Left ventricle myocardium inferior (tissue), 1 donor: ENCODE measurements around the gene OIP5. TPM values are rescaled to one million over a fixed set of nuclear protein-coding genes. Genes with fewer than 3 reads are reported as not detected.
A peak's percentile ranks its signal among the peaks of the same experiment; 100 is the strongest.

Experiments
- DNase-seq: peaks from one replicate; pipeline ENCODE4 v3.0.0-alpha.2; 2020
- H3K27ac ChIP-seq: fragments of 200-600 bp; replicated peaks from 2 replicates; pipeline ENCODE4 v1.8.0; 2021
- H3K27me3 ChIP-seq: fragments of 200-600 bp; 2 replicates; pipeline ENCODE4 v1.8.0; 2021; ENCODE audit warnings: low read depth
- H3K36me3 ChIP-seq: fragments of 200-600 bp; 2 replicates; pipeline ENCODE4 v1.8.0; 2021
- H3K4me1 ChIP-seq: fragments of 200-600 bp; 2 replicates; pipeline ENCODE4 v1.8.0; 2021
- H3K4me3 ChIP-seq: fragments of 200-600 bp; 2 replicates; pipeline ENCODE4 v1.8.0; 2021; ENCODE audit warnings: mild to moderate bottlenecking, moderate library complexity
- H3K9me3 ChIP-seq: fragments of 200-600 bp; replicated peaks from 2 replicates; pipeline ENCODE4 v1.8.0; 2021
- intact Hi-C: fragments of 100-400 bp; cut with micrococcal nuclease; formaldehyde crosslinking; loops from one replicate; pipeline ENCODE4 v1.11.0; 2022
- long read RNA-seq: library from polyadenylated mRNA; unstranded; transcript quantifications from one replicate; pipeline ENCODE4 v2.0.0, GENCODE V29; 2021
- total RNA-seq: library from RNA; stranded (reverse); fragmentation: NEBNext Ultra II Directional; extraction: Animal tissue kit (Norgen Biotek cat#: 25700); gene quantifications from one replicate; pipeline ENCODE4 v1.2.1, GENCODE V29; 2021
- TF ChIP-seq, protein P1 (sequence below): fragments of 200-600 bp; IDR thresholded peaks from 2 replicates; pipeline ENCODE4 v1.8.0; 2021; ENCODE audit warnings: antibody characterized with exemption, mild to moderate bottlenecking, borderline replicate concordance
- donor health status: DM: no; HTN: yes; CAD: no; lungs with severe emphysema.

The OIP5 gene
- 0.19 TPM for total RNA-seq
- long read RNA-seq, partial matches to known transcripts, result 0 of 1 reads
- long read RNA-seq, other reads (novel, unspliced or antisense), result 0 of 1 reads

DNA sequence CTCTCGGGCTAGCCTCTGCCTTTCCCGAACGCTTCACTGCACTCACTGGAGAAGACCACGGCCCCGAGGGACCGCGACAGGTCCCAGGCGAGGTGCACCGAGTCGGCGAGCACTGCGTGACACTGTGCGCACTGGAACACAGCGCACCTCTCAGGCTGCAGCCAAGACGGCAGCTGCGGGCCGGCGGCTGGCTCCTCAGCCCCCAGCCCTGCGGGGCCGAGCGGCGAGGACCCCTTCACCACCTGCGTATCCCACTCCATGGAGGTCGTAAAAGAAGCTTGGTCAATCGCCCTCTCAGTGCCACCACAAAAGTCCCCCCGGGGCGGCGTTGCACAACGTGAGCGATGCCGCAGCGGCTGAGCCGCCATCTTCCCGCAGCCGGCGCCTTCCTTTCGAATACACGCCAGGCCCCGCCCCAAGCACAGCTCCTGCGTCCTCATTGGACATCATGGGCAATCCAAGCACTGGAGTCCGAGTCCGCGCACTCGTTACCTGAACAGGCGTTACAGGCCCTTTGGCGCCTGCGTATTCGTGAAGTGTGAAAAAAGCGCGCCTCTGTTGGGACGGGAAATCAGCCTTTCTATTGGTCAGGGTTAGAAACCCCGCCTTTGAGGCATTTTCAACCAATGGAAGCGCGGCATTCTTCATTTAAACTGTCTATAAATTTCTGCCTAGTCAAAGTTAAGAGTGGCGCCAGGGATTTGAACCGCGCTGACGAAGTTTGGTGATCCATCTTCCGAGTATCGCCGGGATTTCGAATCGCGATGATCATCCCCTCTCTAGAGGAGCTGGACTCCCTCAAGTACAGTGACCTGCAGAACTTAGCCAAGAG is at the start of gene OIP5, which contains the start of gene NUSAP1:
Gene OIP5 (minus strand): TSS at position 398 of the 832 bp plus-strand sequence. CDS start 30 bp downstream, at position 368.
Gene NUSAP1 (plus strand): TSS at position 688 of the 832 bp plus-strand sequence. CDS start 77 bp downstream, at position 765.
- H3K27me3 ChIP-seq, result no peaks in the 10 kb centered on the region
- TF ChIP-seq, protein P1, sequence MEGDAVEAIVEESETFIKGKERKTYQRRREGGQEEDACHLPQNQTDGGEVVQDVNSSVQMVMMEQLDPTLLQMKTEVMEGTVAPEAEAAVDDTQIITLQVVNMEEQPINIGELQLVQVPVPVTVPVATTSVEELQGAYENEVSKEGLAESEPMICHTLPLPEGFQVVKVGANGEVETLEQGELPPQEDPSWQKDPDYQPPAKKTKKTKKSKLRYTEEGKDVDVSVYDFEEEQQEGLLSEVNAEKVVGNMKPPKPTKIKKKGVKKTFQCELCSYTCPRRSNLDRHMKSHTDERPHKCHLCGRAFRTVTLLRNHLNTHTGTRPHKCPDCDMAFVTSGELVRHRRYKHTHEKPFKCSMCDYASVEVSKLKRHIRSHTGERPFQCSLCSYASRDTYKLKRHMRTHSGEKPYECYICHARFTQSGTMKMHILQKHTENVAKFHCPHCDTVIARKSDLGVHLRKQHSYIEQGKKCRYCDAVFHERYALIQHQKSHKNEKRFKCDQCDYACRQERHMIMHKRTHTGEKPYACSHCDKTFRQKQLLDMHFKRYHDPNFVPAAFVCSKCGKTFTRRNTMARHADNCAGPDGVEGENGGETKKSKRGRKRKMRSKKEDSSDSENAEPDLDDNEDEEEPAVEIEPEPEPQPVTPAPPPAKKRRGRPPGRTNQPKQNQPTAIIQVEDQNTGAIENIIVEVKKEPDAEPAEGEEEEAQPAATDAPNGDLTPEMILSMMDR, result peak; percentile 84
- H3K4me3 ChIP-seq, result peak within 1 kb of the TSS; percentile 84
- H3K36me3 ChIP-seq, result no peaks in the 10 kb centered on the region
- H3K9me3 ChIP-seq, result no peaks in the 10 kb centered on the region
- H3K4me1 ChIP-seq, result peaks cover 21% of the 10 kb centered on the region
- DNase-seq, result peak; percentile 97
- H3K27ac ChIP-seq, result peak within 1 kb of the TSS; percentile 56
- intact Hi-C loops, result no loop called here

DNA sequence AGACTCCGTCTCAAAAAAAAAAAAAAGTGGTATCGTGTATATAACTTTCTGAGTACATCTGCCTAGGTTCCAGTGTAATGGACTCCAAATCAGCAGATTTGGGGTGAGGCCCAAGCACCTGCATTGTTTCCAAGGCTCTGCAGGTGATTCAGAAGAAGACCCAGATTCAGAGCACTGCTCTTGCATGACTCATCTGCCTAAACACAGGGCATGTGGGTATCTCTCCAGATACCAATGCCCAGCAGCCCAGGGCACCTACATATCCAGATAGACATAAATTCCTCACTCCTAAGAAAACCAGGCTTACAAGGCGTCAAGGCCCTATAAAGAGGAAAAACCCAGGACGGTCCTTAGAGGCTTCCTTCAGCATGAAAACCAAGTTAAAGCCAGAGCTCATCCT is 45.6 kb upstream of the OIP5 start:
- TF ChIP-seq, protein P1, result no peak
- intact Hi-C loops, result no loop called here
- H3K36me3 ChIP-seq, result no peaks in the 10 kb centered on the region
- no peak overlapping the region for H3K27ac ChIP-seq
- H3K9me3 ChIP-seq, result no peaks in the 10 kb centered on the region
- H3K4me3 ChIP-seq, result no peak overlapping the region
- no peaks in the 10 kb centered on the region for H3K4me1 ChIP-seq
- H3K27me3 ChIP-seq, result no peaks in the 10 kb centered on the region
- no peak for DNase-seq

DNA sequence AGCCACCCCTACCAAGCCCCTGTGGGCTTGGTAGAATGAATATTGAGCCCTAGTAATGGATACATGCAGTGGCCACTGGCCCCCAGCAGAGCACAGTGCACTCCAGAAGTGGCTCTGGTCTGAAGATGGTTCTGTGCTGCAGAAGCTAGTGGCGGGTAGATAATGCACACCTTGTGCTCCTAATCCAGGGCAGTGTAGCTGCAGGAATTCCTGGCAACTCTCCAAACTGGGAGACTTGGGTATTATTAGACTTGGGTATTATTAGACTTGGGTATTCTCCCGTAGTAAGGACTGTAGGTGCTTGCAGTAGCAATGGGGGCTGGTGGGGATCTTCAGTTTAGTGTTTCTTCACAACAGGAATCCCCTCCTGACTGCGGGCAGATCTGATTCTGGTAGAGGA is 35.0 kb upstream of the OIP5 start:
- intact Hi-C loops, result no loop called here
- Histone ChIP-seq H3K9me3 (no peaks in the 10 kb centered on the region), H3K27me3 (no peaks in the 10 kb centered on the region), H3K4me3 (no peak overlapping the region), H3K36me3 (no peaks in the 10 kb centered on the region), H3K4me1 (peaks cover 10% of the 10 kb centered on the region), H3K27ac (no peak overlapping the region)
- TF ChIP-seq, protein P1, result no peak
- DNase-seq, result no peak

DNA sequence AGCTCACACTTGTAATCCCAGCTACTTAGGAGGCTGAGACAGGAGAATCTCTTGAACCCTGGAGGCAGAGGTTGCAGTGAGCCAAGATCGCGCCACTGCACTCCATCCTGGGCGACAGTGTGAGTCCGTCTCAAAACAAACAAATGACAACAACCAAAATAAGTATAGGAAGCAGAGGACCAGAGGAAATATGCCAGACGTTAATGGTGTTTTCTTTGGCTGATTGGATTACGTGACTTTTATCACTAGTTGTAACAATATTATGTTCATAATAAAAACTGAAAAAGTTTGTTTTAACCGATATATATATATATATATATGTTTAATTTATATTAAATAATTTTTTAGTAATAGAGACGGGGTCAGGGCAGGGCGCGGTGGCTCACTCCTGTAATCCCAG is 22.0 kb upstream of the OIP5 start:
- H3K27me3 ChIP-seq, result no peaks in the 10 kb centered on the region
- no peak overlapping the region for H3K27ac ChIP-seq
- H3K9me3 ChIP-seq, result no peaks in the 10 kb centered on the region
- TF ChIP-seq, protein P1, result no peak
- no peak for DNase-seq
- H3K4me3 ChIP-seq, result no peak overlapping the region
- H3K36me3 ChIP-seq, result no peaks in the 10 kb centered on the region
- H3K4me1 ChIP-seq, result no peaks in the 10 kb centered on the region
- intact Hi-C loops, result no loop called here

DNA sequence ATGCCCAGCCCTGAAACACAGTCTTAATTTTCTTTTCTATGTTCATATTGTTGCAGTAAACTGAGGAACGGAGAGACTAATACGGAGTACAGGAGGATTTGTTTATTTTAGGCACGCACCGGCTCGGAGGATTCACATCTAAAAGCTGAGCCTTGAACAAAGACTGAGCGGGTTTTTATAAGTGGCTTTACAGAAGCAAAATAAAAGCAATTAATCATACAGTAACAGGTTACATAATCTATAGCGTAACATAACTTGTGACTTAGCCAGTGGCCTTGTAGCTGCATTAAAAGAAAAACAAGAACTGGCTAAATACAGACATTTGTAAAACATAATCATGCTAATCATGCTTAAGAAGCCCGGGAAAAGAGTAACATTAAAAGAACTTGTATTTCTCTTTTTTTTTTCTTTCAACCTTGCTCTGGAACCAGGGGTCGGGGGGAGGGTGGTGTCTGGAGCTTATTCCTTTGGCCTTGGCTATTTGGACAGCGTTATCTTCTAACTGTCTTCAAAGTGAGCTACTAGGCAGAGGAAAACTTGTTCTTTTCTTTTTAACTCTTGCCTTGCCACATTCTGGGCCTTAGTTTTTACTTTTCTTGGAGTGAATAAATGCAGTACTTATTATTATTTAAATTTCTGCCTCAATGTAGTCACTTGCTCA is 17.8 kb upstream of the OIP5 start:
- Histone ChIP-seq H3K27me3 (no peaks in the 10 kb centered on the region), H3K36me3 (no peaks in the 10 kb centered on the region), H3K9me3 (no peaks in the 10 kb centered on the region), H3K27ac (no peak overlapping the region), H3K4me3 (no peak overlapping the region), H3K4me1 (no peaks in the 10 kb centered on the region)
- TF ChIP-seq, protein P1, result no peak
- no peak for DNase-seq
- intact Hi-C loops, result no loop called here
